Neural progenitor cell (in vitro differentiated cells): Measurements from ENCODE around the gene GUCA2A. TPM values are rescaled to one million over a fixed set of nuclear protein-coding genes. Genes with fewer than 3 reads are reported as not detected.

Experiments
- DNase-seq: peaks from one replicate; pipeline ENCODE4 v3.0.0-alpha.2; 2016; ENCODE audit warnings: low spot score
- H2AFZ ChIP-seq: fragments of 200-600 bp; sonication (generic); replicated peaks from 2 replicates; pipeline ENCODE4 v1.6.1; 2016; ENCODE audit warnings: antibody characterized with exemption
- H3F3A ChIP-seq: fragments of 200-600 bp; sonication (generic); 2 replicates; pipeline ENCODE4 v1.6.1; 2016; ENCODE audit warnings: antibody characterized with exemption, low read depth
- H3K27ac ChIP-seq: fragments of 200-600 bp; sonication (generic); 2 replicates; pipeline ENCODE4 v1.5.1; 2016; ENCODE audit warnings: mild to moderate bottlenecking
- H3K27me3 ChIP-seq: fragments of 200-600 bp; sonication (generic); 2 replicates; pipeline ENCODE4 v1.6.1; 2016; ENCODE audit warnings: mild to moderate bottlenecking, moderate library complexity
- H3K36me3 ChIP-seq: fragments of 200-600 bp; sonication (generic); 2 replicates; pipeline ENCODE4 v1.5.1; 2016
- H3K4me1 ChIP-seq: fragments of 200-600 bp; sonication (generic); 2 replicates; pipeline ENCODE4 v1.6.1; 2016; ENCODE audit warnings: mixed run types
- H3K4me2 ChIP-seq: fragments of 200-600 bp; sonication (generic); 2 replicates; pipeline ENCODE4 v1.6.1; 2016
- H3K4me3 ChIP-seq: fragments of 200-600 bp; sonication (generic); 2 replicates; pipeline ENCODE4 v1.5.1; 2016
- H3K79me2 ChIP-seq: fragments of 200-600 bp; sonication (generic); 2 replicates; pipeline ENCODE4 v1.6.1; 2016; ENCODE audit warnings: low read depth
- H3K9ac ChIP-seq: fragments of 200-600 bp; sonication (generic); 2 replicates; pipeline ENCODE4 v1.6.1; 2016
- H3K9me3 ChIP-seq: fragments of 200-600 bp; sonication (generic); 2 replicates; pipeline ENCODE4 v1.5.1; 2016; ENCODE audit warnings: low read depth
- H4K20me1 ChIP-seq: fragments of 200-600 bp; sonication (generic); 2 replicates; pipeline ENCODE4 v1.6.1; 2016; ENCODE audit warnings: low read depth
- H3K27ac Mint-ChIP-seq: 3 replicates; pipeline ENCODE4 v1.8.0; 2021; ENCODE audit warnings: mixed read lengths
- H3K27me3 Mint-ChIP-seq: 2 replicates; pipeline ENCODE4 v1.8.0; 2022; ENCODE audit warnings: low read depth, mild to moderate bottlenecking, inconsistent platforms, moderate library complexity, mixed read lengths; ENCODE audit not compliant: insufficient read depth
- H3K36me3 Mint-ChIP-seq: 3 replicates; pipeline ENCODE4 v1.8.0; 2021; ENCODE audit warnings: mixed read lengths
- H3K4me1 Mint-ChIP-seq: 3 replicates; pipeline ENCODE4 v1.8.0; 2021; ENCODE audit warnings: mixed read lengths
- H3K4me3 Mint-ChIP-seq: 3 replicates; pipeline ENCODE4 v1.8.0; 2021; ENCODE audit warnings: mild to moderate bottlenecking, moderate library complexity, mixed read lengths
- H3K9me3 Mint-ChIP-seq: 3 replicates; pipeline ENCODE4 v1.8.0; 2020; ENCODE audit warnings: mixed read lengths
- CTCF ChIP-seq: fragments of 200-600 bp; sonication (generic); IDR thresholded peaks from 2 replicates; pipeline ENCODE4 v1.5.1; 2017; ENCODE audit warnings: antibody characterized with exemption, mild to moderate bottlenecking
- EZH2 ChIP-seq: fragments of 200-600 bp; sonication (generic); IDR thresholded peaks from 2 replicates; pipeline ENCODE4 v1.6.1; 2017; ENCODE audit warnings: antibody characterized with exemption, mild to moderate bottlenecking, moderate library complexity
- EZH2phosphoT487 ChIP-seq: fragments of 200-600 bp; sonication (generic); IDR thresholded peaks from 2 replicates; pipeline ENCODE4 v1.6.1; 2017; ENCODE audit warnings: antibody characterized with exemption
- total RNA-seq: library from RNA; depleted of rRNA; stranded (reverse); fragments of >200 nt; gene quantifications from 2 replicates; pipeline ENCODE4 v1.2.3, GENCODE V29; 2015; ENCODE audit warnings: low replicate concordance

GUCA2A gene
- total RNA-seq, 1 donor from 2014 or later: not detected

- TF ChIP-seq CTCF (no peak), EZH2 (no peak), EZH2phosphoT487 (no peak)
- Histone ChIP-seq H3K4me2 (no peak overlapping the region), H3K4me3 (no peak overlapping the region), H3K36me3 (no peaks in the 10 kb centered on the region), H3K27me3 (no peaks in the 10 kb centered on the region), H2AFZ (no peak overlapping the region), H3K4me1 (no peaks in the 10 kb centered on the region), H3K27ac (no peak overlapping the region), H3K9ac (no peak overlapping the region), H3K9me3 (no peaks in the 10 kb centered on the region), H3F3A (no peaks in the 10 kb centered on the region), H4K20me1 (no peaks in the 10 kb centered on the region), H3K79me2 (no peaks in the 10 kb centered on the region)
- no peak for DNase-seq
- Mint-ChIP-seq H3K4me1 (no peaks in the 10 kb centered on the region), H3K27ac (no peak overlapping the region), H3K36me3 (no peaks in the 10 kb centered on the region), H3K9me3 (no peaks in the 10 kb centered on the region), H3K4me3 (no peak overlapping the region), H3K27me3 (peaks cover 7% of the 10 kb centered on the region)
Measured at GRCh38 chr1:42127767-42128166, 36.8 kb downstream of the GUCA2A start.

GRCh38 chr1:42125552-42125951, 39.0 kb downstream of the GUCA2A start:
- Mint-ChIP-seq H3K27ac (no peak overlapping the region), H3K36me3 (no peaks in the 10 kb centered on the region), H3K4me1 (no peaks in the 10 kb centered on the region), H3K9me3 (no peaks in the 10 kb centered on the region), H3K27me3 (peaks cover 4% of the 10 kb centered on the region), H3K4me3 (no peak overlapping the region)
- H3K27ac ChIP-seq: no peak overlapping the region
- no peak overlapping the region for H3K4me2 ChIP-seq
- no peaks in the 10 kb centered on the region for H3K27me3 ChIP-seq
- no peaks in the 10 kb centered on the region for H3K36me3 ChIP-seq
- H3K9ac ChIP-seq: no peak overlapping the region
- H3K9me3 ChIP-seq: no peaks in the 10 kb centered on the region
- H3K79me2 ChIP-seq: no peaks in the 10 kb centered on the region
- no peaks in the 10 kb centered on the region for H3K4me1 ChIP-seq
- H3K4me3 ChIP-seq: no peak overlapping the region
- no peak for DNase-seq
- no peak overlapping the region for H2AFZ ChIP-seq
- H3F3A ChIP-seq: no peaks in the 10 kb centered on the region
- no peaks in the 10 kb centered on the region for H4K20me1 ChIP-seq
- TF ChIP-seq CTCF: no peak
- TF ChIP-seq EZH2: no peak
- TF ChIP-seq EZH2phosphoT487: no peak

- Histone ChIP-seq H3K36me3 (no peaks in the 10 kb centered on the region), H3K79me2 (no peaks in the 10 kb centered on the region), H3K4me1 (no peaks in the 10 kb centered on the region), H3K4me2 (no peak overlapping the region), H2AFZ (no peak overlapping the region), H3K4me3 (no peak overlapping the region), H3F3A (no peaks in the 10 kb centered on the region), H4K20me1 (no peaks in the 10 kb centered on the region), H3K9ac (no peak overlapping the region), H3K27ac (no peak overlapping the region), H3K27me3 (no peaks in the 10 kb centered on the region), H3K9me3 (no peaks in the 10 kb centered on the region)
- H3K9me3 Mint-ChIP-seq: no peaks in the 10 kb centered on the region
- H3K36me3 Mint-ChIP-seq: no peaks in the 10 kb centered on the region
- TF ChIP-seq EZH2phosphoT487 (no peak), CTCF (no peak), EZH2 (no peak)
- no peak for DNase-seq
- H3K4me1 Mint-ChIP-seq: no peaks in the 10 kb centered on the region
- H3K27ac Mint-ChIP-seq: no peak overlapping the region
- H3K27me3 Mint-ChIP-seq: no peaks in the 10 kb centered on the region
- no peak overlapping the region for H3K4me3 Mint-ChIP-seq
Measured at GRCh38 chr1:42122408-42122807, 42.1 kb downstream of the GUCA2A start.
